GM12878 (cell line): Measurements from ENCODE around the gene USP54. TPM values are rescaled to one million over a fixed set of nuclear protein-coding genes. Genes with fewer than 3 reads are reported as not detected.

ENCODE experiments used
- ATAC-seq: fragments of 200-7000 bp; cut with Tn5 transposase; 3 replicates; pipeline ENCODE4 v1.9.1; 2020; ENCODE audit warnings: mild to moderate bottlenecking, moderate library complexity
- BruUV-seq: library from RNA; stranded (reverse); fragments of 400-500 nt; replicated peaks from 2 replicates; lab custom pipeline; 2021; lab: Mats Ljungman, UMichigan
- CTCF ChIA-PET: fragments of 300-600 bp; sonication (Branson Sonifier 250); formaldehyde crosslinking; extraction: SDS; loops from one replicate; lab custom pipeline; 2021; ENCODE audit warnings: inconsistent platforms; lab: Yijun Ruan, JAX
- POLR2A ChIA-PET: fragments of 350-600 bp; formaldehyde crosslinking; extraction: SDS; loops from one replicate; lab custom pipeline; 2021; ENCODE audit warnings: inconsistent platforms; lab: Charles Lee
- RAD21 ChIA-PET: fragments of 300-600 bp; sonication (Branson Sonifier 250); formaldehyde crosslinking; loops from one replicate; lab custom pipeline; 2023; ENCODE audit warnings: antibody characterized with exemption; ENCODE audit not compliant: unreplicated experiment; lab: Charles Lee
- SMC1A ChIA-PET: fragments of 300-600 bp; sonication (Branson Sonifier 250); formaldehyde crosslinking; loops from one replicate; lab custom pipeline; 2023; ENCODE audit not compliant: unreplicated experiment, uncharacterized antibody; lab: Charles Lee
- DNase-seq: peaks from one replicate; pipeline ENCODE4 v3.0.0-alpha.2; 2011; ENCODE audit warnings: low read depth, low spot score
- FAIRE-seq: peaks from 3 replicates; lab custom pipeline; 2011; peaks lifted over from hg19 to GRCh38; lab: Jason Lieb, UNC
- H2AFZ ChIP-seq: 2 replicates; pipeline ENCODE4 v1.6.0; 2011; ENCODE audit warnings: low read depth, low read length, control low read depth; ENCODE audit not compliant: control insufficient read depth
- H3K27ac ChIP-seq: 2 replicates; pipeline ENCODE4 v1.5.1; 2011; ENCODE audit warnings: control low read depth; ENCODE audit not compliant: control insufficient read depth, insufficient read depth
- H3K27me3 ChIP-seq, 2 experiments: replicated peaks in 1 of 2; 2 replicates each; pipeline versions ENCODE4 v1.6.0 to v1.6.1; 2011; ENCODE audit warnings: low read length in 1 of 2; ENCODE audit not compliant: control insufficient read depth in 2 of 2, insufficient read depth in 2 of 2
- H3K36me3 ChIP-seq, 2 experiments: 2 replicates each; pipeline ENCODE4 v1.5.1; 2011; ENCODE audit warnings: low read length in 1 of 2; ENCODE audit not compliant: control insufficient read depth in 2 of 2, insufficient read depth in 2 of 2
- H3K4me1 ChIP-seq: 2 replicates; pipeline ENCODE4 v1.6.1; 2011; ENCODE audit warnings: mild to moderate bottlenecking, low read length, moderate library complexity, mixed read lengths; ENCODE audit not compliant: control insufficient read depth, insufficient read depth
- H3K4me2 ChIP-seq: 2 replicates; pipeline ENCODE4 v1.6.0; 2011; ENCODE audit warnings: control low read depth; ENCODE audit not compliant: control insufficient read depth, insufficient read depth
- H3K4me3 ChIP-seq: fragments of 200-600 bp; sonication (generic); 2 replicates; pipeline ENCODE4 v1.5.1; 2016
- H3K79me2 ChIP-seq: 2 replicates; pipeline ENCODE4 v1.6.0; 2011; ENCODE audit warnings: low read length; ENCODE audit not compliant: control insufficient read depth, insufficient read depth
- H3K9ac ChIP-seq: 2 replicates; pipeline ENCODE4 v1.8.0; 2011; ENCODE audit warnings: low read length, control low read depth, mixed read lengths; ENCODE audit not compliant: control insufficient read depth, insufficient read depth
- H3K9me3 ChIP-seq: replicated peaks from 3 replicates; pipeline ENCODE4 v1.5.1; 2011; ENCODE audit warnings: mild to moderate bottlenecking, low read length; ENCODE audit not compliant: control insufficient read depth, insufficient read depth
- H4K20me1 ChIP-seq: 2 replicates; pipeline ENCODE4 v1.6.0; 2011; ENCODE audit not compliant: control insufficient read depth, insufficient read depth
- CEBPB ChIP-seq, 2 experiments: fragments of 150-350 bp in 1 of 2; IDR thresholded peaks; 2 replicates each; pipeline ENCODE4 v1.6.1; 2012 to 2014; ENCODE audit warnings: low read depth in 2 of 2, low read length in 2 of 2, borderline replicate concordance in 1 of 2, inconsistent platforms in 1 of 2
- EP300 ChIP-seq, 2 experiments: fragments of 150-350 bp in 1 of 2; IDR thresholded peaks; 2 replicates each; pipeline ENCODE4 v1.6.1; 2011 to 2012; ENCODE audit warnings: low read depth in 2 of 2, low read length in 2 of 2, borderline replicate concordance in 1 of 2, improper control_type of control experiment in 1 of 2, inconsistent platforms in 1 of 2; ENCODE audit not compliant: control insufficient read depth in 1 of 2
- HCFC1 ChIP-seq: fragments of 150-350 bp; IDR thresholded peaks from 2 replicates; pipeline ENCODE4 v1.6.1; 2014; ENCODE audit warnings: low read length
- IKZF2 ChIP-seq, 2 experiments: fragments of 450-650 bp; IDR thresholded peaks; 2 replicates each; pipeline ENCODE4 v1.6.1; 2017; ENCODE audit warnings: mild to moderate bottlenecking in 2 of 2, moderate library complexity in 2 of 2
- JUNB ChIP-seq: IDR thresholded peaks from 2 replicates; pipeline ENCODE4 v1.6.1; 2016; ENCODE audit warnings: antibody characterized with exemption, mild to moderate bottlenecking
- MTA2 ChIP-seq: fragments of 450-650 bp; IDR thresholded peaks from 2 replicates; pipeline ENCODE4 v1.6.1; 2016; ENCODE audit warnings: low read depth, mild to moderate bottlenecking, moderate library complexity
- RELA ChIP-seq: fragments of 450-650 bp; IDR thresholded peaks from 2 replicates; pipeline ENCODE4 v1.8.0; 2014; ENCODE audit warnings: borderline replicate concordance; ENCODE audit not compliant: partially characterized antibody
- RELB ChIP-seq: fragments of 450-650 bp; IDR thresholded peaks from 2 replicates; pipeline ENCODE4 v1.6.1; 2017; ENCODE audit warnings: low read depth, mild to moderate bottlenecking, moderate library complexity
- SP1 ChIP-seq: IDR thresholded peaks from one replicate; pipeline ENCODE4 v1.6.1; 2011; ENCODE audit warnings: low read depth, low read length
- ZBTB4 ChIP-seq: fragments of 450-650 bp; formaldehyde crosslinking; IDR thresholded peaks from 2 replicates; pipeline ENCODE4 v1.4.0; 2022; ENCODE audit warnings: mild to moderate bottlenecking, moderate library complexity
- WGBS: methylation state at CpG from one replicate; pipeline ENCODE4 v1.1.6; 2016; ENCODE audit warnings: low lambda C conversion rate; ENCODE audit not compliant: insufficient replicate concordance, insufficient coverage; ENCODE audit errors: missing lambda C conversion rate; 5-methylcytosine and 5-hydroxymethylcytosine counted together
- in situ Hi-C: fragments of 300-500 bp; cut with MboI; formaldehyde crosslinking; loops from 9 replicates; pipeline ENCODE4 v1.14.3; 2018; ENCODE audit warnings: mixed read lengths
- intact Hi-C: fragments of 100-400 bp; cut with micrococcal nuclease; formaldehyde crosslinking; loops from one replicate; pipeline ENCODE4 v1.14.2; 2022; ENCODE audit not compliant: unreplicated experiment
- polyA plus RNA-seq, 11 experiments: library from polyadenylated mRNA; depleted of rRNA in 4 of 11; unstranded in 6 of 11; stranded (reverse) in 5 of 11; fragments of >200 nt; fragmentation: Nextera tagmentation in 4 of 11; fragmentation: Illumina TruSeq in 1 of 11; extraction: Ambion mirVana in 4 of 11; extraction: Trizol in 1 of 11; gene quantifications; 1 replicate in 1 of 11; 2 replicates in 10 of 11; pipeline versions ENCODE4 v1.2.1 to v1.2.3, GENCODE V29; 2011 to 2016; ENCODE audit warnings: inconsistent platforms in 2 of 11, missing spikeins in 2 of 11, low read depth in 1 of 11
- total RNA-seq, 4 experiments: library from RNA; depleted of rRNA in 3 of 4; stranded (reverse); fragments of >200 nt in 3 of 4; fragmentation: Illumina TruSeq in 1 of 4; extraction: Trizol in 1 of 4; gene quantifications; 2 replicates each; pipeline versions ENCODE4 v1.2.1 to v1.2.3, GENCODE V29; 2013 to 2021

USP54 gene
- total and polyA plus RNA-seq, 10 of the 15 experiments (the other 5 are each of a cell fraction or from before 2014, with no cell fraction given) = 0.93 to 10.5 (median 5.5) TPM

GRCh38 chr10:73577788-73578187, 13.4 kb downstream of the USP54 start:
- BruUV-seq = no TSS peak
- no peak overlapping the region for H3K27ac ChIP-seq
- no peak for DNase-seq
- no peaks in the 10 kb centered on the region for H3K9me3 ChIP-seq
- WGBS = 58% methylated on average over 1 of the region's 1 CpG
- H3K27me3 ChIP-seq = no peaks in the 10 kb centered on the region
- ChIA-PET POLR2A (no interaction called here), RAD21 (interaction anchor here (1.3 kb wide), 1 partner anchor 13 kb away, joined by 4 read pairs; the partner anchor contains the start of gene USP54), CTCF (interaction anchor here (0.9 to 1.2 kb wide), 2 partner anchors 8 to 42 kb away, joined by 3 read pairs; no protein-coding TSS in a partner anchor), SMC1A (interaction anchor here (1.1 kb wide), 1 partner anchor 66 kb away, joined by 3 read pairs; no protein-coding TSS in a partner anchor)
- no peak overlapping the region for H3K4me2 ChIP-seq
- H3K9ac ChIP-seq = no peak overlapping the region
- H3K36me3 ChIP-seq = no peaks in the 10 kb centered on the region
- no peak for ATAC-seq
- intact Hi-C loops (no loop called here), in situ Hi-C loops (no loop called here)
- FAIRE-seq = no peak
- H4K20me1 ChIP-seq = no peaks in the 10 kb centered on the region
- H2AFZ ChIP-seq = no peak overlapping the region
- H3K4me3 ChIP-seq = no peak overlapping the region
- no peaks in the 10 kb centered on the region; the same call in 1 of the 2 replicates for H3K4me1 ChIP-seq
- no peaks in the 10 kb centered on the region for H3K79me2 ChIP-seq
- TF ChIP-seq SP1 (no peak), MTA2 (no peak), IKZF2 (IDR thresholded peaks at IDR 0.05) (no peak), JUNB (no peak), CEBPB (IDR thresholded peaks at IDR 0.05; ENCODE audit: borderline replicate concordance in 1 of 2, low read depth in 2 of 2, low read length in 2 of 2) (no peak)

- no peak for FAIRE-seq
- WGBS = 96% methylated on average over 3 of the region's 3 CpGs
- SMC1A ChIA-PET = interaction anchor here (0.6 to 1.1 kb wide), 4 partner anchors 9 to 67 kb away, joined by 3 to 5 read pairs (median 4); no protein-coding TSS in a partner anchor
- TF ChIP-seq RELB (peak; percentile 12; the same call in 1 of the 2 replicates), RELA (no peak), ZBTB4 (no peak), HCFC1 (no peak), EP300 (IDR thresholded peaks at IDR 0.05; ENCODE audit: borderline replicate concordance in 1 of 2, control insufficient read depth in 1 of 2, low read depth in 2 of 2, low read length in 2 of 2) (0 out of 4 replicates have a peak, but pooled peaks of 1 of the 2 experiments have one; percentile 3)
Measured at GRCh38 chr10:73576890-73577591, 14.1 kb downstream of the USP54 start.

More at GRCh38 chr10:73576890-73577591, 14.1 kb downstream of the USP54 start:
- Histone ChIP-seq H3K4me1 (no peaks in the 10 kb centered on the region; the same call in 1 of the 2 replicates), H3K27ac (0 out of 2 replicates have a peak overlapping the region, but pooled peaks have one; percentile 20), H3K36me3 (no peaks in the 10 kb centered on the region), H3K9me3 (no peaks in the 10 kb centered on the region), H3K9ac (no peak overlapping the region), H3K4me2 (no peak overlapping the region), H3K4me3 (no peak overlapping the region), H4K20me1 (no peaks in the 10 kb centered on the region), H3K79me2 (no peaks in the 10 kb centered on the region), H2AFZ (peak overlapping the region; percentile 79), H3K27me3 (no peaks in the 10 kb centered on the region)
- ATAC-seq (no peak), DNase-seq (no peak)
- RAD21 ChIA-PET = interaction anchor here (0.6 to 1.4 kb wide), 3 partner anchors 14 to 423 kb away, joined by 3 to 4 read pairs (median 3); partner anchors contain the start of gene USP54
- intact Hi-C loops = no loop called here
- no TSS peak for BruUV-seq
- POLR2A ChIA-PET = interaction anchor here (0.5 to 0.6 kb wide), 2 partner anchors 67 to 408 kb away, joined by 4 to 6 read pairs; no protein-coding TSS in a partner anchor
- in situ Hi-C loops = no loop called here
- CTCF ChIA-PET = interaction anchor here (0.9 to 1.2 kb wide), 4 partner anchors 8 to 48 kb away, joined by 3 to 4 read pairs (median 3); no protein-coding TSS in a partner anchor
